Fibroblast of skin of left quadriceps (primary cell): ENCODE data around the gene STAC.
"Not testable (repeated sequence)": the region's sequence is repeated elsewhere in the genome, so short reads cannot be mapped to it uniquely, and the experiment has no call there.

ENCODE experiments used
- DNase-seq, 2 experiments: peaks; one replicate each; pipeline ENCODE4 v3.0.0-alpha.2; 2013; ENCODE audit warnings: low read depth in 2 of 2

The STAC gene

DNA sequence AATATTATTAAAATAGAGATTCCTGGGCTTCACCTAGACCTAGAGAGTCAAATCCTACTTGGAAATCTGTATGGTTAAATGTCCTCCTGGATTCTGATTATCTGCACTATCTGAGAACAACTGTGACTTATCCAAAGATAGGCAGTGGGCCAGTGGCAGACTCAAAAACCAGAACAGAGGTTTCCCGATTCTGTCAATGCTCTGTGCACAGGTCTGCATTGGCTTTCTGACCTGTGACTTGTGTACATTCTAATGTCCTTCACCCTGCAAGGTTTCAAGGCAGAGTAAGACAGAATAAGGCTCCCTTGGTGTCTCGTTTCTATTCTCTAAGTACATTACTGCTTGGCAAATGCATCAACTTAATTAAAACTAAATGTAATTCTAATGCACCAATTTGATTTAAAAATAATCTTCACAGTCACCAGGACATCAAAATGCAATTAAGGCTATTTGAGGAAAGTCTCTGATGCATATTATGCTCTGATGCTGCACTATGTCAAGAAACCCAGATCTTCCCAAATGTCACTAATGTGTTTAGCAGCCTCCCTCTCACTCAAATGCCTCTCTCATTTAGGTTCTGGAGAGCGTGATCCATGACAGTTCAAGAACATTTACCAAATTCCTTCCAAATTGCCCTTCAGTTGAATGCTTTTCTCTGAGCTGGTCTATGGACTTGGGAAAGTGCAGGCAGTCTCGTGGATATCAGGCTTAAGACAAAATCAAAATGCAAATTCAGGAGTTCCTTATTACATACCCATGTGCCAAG is 140.1 kb downstream of the STAC start:
- DNase-seq: no peak

DNA sequence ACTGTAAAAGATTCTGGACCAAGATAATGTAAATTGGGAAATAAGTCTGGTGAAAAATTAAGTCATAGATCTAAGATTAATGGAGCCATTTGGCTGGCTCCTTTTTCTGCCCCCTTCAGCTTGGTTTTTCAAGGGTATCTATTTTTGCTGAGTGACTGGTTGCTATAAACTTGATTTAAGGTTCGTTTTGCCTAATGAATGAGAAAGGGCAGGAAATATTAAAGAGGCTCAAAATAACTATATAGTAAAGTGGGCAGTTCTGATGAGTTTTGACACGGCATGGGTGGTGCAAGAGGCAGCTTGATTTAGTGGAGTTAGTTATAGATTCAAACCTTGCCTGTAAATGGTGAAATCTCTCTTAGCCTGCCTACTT is 140.7 kb downstream of the STAC start:
- DNase-seq: no peak

DNA sequence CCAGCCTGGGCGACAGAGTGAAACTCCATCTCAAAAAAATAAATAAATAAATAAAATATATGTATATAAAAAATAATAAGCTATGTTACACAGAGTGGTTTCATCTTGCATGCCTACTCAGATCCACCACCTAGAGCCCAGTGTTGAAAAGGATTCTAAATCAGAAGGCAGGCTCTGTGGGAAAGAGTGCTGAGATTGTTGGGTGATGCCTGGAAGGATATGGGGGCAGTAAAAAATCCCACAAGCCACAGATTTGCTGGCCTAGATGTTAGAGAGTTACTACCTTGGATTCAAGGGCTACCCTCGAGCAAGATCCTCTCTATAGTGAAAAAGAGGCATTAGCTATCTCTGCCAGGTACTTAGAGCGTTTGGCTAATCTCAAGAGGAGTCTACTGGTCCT is 144.3 kb downstream of the STAC start:
- no peak for DNase-seq

DNA sequence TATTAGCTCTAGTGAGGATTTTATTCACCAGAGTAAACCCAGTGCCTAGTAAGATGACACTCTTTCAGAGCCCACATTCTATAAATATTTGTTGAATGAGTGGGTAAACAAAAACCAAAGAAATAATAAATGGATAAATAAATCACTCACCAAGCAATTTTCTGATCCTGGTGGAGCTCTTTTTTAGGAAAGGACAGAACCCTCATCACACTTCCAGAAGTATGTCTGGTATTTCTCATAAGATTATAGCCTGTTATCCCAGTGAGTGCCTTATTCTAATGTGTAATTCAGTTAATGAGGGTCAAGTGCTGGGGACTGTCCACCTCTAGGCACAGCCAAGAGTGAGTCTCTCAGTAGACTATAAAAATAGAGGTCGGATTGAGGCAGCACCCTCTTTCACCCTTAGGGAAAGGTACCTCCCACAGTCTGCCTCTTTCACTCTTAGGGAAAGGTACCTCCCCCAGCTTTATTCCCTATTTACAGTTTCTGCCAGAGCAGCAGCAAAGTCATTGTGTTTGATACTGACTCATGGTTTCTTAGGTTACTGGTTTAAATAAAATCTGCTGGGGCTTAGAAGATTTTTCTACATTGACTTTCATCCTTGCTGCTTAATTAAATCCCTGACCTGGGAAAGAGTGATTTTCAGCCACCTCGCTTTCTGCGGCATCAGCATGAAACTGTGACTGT is 145.0 kb downstream of the STAC start:
- DNase-seq: peak; percentile 54 to 66

DNA sequence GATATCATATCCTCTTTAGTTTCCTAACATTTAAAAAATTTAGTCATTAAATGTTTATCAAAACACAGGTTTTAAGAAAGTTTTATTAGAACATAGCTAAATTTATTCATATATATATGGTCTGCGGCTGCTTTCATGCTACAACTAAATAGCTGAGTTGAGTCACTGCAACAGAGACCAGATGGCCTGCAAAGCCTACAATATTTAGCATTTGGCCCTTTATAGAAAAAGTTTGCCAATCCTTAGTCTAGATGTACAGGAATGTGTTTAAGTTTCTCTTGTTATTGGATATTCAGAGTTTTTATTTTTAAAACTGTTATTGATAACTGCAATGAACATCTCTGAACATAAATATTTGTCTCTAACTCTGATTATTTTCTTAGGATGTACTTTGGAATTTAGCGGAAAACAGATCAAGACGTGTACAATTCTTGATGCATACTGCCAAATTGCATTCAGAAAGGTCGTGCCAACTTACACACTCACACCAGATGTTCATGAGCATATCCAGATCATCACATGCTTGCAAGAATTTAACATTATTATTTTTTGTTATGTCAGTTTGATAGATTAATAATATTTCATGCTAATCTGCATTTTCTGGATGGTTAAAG is 157.9 kb downstream of the STAC start:
- DNase-seq: no peak

DNA sequence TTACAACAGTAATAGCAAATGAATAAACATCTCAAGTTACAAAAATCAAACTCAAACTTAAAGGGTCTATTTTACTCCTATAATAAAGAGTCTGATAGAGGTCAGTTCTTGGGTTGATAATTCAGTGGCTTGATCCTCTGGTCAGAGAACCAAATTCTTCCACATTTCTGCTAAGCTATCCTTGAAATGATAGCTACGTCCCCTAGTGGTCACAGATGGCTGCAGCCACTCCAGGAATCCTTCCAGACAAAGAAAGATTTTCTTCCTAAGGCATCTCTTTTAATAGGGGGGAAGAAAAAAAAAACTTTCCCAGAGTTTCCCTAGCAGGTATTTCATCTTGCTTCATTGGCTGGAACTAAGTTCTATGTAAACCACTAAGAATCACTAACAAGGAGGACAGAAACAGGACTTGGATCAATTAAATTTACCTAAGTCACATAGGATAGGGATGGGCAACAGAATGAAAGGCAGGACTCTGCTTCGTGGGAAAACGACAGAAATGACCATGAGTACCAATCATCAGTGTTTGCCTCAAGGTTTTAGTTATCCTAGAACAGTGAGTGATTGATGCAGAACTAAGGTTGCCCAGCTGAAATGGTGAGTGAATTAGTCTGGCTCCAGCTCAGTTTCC is 160.7 kb downstream of the STAC start:
- DNase-seq: no peak

DNA sequence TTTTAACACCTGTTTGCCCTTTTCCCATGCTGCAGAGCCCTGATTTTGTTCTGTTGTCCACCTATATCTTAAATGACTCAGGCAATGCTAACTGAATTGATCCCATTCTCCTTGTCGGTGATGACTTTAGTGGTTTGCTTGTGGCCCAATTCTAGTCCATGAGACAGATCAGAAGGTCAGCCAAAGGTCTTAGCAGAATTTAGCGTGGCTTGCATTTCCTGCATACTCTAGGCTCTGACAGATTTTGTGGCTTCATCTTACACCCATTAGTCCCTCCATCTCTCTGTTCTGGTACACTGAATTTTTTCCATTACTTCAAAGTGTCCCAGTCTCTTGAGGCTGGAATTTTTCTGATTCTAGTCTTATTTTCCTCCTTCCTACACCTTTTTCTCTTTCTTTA is 161.9 kb downstream of the STAC start:
- no peak for DNase-seq

DNA sequence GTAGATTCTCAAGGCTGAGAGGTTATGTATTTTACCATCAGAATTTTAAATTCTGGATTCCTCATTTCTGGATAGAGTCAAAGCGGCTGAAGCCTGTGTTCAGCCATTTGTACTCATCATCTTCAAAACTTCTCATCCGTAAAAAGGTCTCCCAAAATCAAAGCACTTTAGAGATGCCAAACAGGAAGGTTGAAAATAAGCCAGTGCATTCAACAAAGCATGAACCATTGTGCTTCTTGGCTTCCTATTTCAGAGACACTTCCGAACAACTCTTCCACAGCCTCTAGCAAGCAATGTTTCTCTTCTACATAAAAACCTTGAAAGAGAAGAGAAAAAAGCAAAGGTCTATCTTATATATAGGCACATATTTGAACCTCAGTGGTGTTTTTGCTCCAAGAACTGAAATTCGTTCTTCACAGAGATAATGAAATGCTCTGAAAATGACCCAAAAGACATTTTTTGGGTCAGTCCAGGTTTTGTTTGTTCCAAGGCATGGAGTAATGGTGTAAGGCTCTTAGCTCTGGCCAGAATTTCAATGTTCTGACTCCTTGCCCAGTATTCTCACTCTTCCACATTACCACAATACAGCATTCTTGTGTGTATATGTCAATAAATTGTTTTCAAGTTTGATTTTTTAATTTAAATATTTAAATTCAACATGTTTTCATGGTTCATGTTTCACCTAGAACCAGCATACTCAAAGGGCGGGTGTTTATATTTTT is 163.1 kb downstream of the STAC start:
- DNase-seq: no peak

DNA sequence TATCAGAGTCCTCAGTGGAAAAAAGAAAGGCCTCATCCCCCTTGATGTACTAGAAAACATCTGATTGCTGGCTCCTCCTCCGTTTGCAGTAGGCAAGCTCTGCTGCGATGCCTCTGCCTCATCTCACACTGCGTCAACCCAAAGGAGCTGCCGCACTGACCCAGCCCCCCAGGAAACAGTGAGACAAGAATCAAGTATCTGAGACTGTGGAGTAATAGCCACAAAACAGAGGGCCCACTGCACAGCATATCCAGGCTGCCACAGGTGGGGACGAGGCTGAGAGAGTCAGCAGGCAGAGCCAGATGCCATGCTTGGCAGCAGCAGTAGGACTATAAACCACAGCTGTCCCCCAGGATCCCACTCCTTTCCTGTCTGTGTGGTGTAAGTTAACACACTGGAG is 165.9 kb downstream of the STAC start:
- peak in 1 of 2 experiments; percentile 35 for DNase-seq

DNA sequence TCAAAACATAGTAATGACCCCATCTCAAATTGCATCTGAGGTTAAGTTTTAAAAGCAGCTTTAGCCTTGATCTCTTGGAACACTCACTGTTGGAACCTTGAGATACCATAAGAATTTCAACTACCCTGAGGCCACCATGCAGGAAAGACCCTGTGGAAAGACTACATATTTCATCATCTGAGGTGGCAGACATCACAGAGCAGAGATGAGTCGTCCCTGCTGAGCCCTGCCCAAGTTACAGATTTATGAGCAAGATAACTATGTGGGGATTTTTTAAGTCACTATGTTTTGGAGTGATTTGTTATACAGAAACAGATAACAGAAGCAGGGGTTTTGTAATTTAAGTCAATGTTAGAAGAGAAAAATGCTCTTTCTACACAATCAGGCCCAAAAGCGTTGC is 168.4 kb downstream of the STAC start:
- DNase-seq: no peak

DNA sequence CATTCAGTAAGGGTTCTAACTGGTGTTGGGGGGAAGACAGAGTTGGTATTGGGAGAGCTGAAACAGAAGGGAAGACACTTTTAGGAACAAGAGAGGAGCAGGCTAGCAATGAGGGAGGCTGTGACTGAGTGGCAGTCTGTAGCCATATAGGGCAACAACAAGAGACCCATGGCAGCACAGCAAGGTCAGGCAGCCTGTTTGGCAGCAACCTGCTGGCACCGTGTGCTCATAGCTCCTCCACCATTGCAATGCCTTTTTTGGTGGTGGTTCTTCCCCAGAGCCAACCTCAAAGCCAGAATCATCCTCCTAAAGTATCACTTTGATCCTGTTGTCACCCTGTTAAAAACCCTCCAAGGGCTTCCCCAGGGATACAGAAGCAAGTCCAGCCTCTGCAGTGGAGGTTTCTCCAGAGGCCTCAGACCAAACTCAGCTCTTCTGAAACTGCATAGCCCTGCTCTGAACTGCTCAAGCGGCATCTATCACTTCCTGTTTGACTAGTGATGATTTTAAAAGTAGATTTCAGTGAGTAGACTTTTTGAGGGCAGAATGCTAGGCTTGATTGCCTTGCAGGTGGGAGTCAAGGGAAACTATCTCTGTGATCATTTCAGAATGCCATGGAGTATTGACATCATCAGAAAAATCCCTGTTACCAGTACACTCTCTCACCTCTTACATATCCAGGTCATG is 176.9 kb downstream of the STAC start:
- DNase-seq: no peak

DNA sequence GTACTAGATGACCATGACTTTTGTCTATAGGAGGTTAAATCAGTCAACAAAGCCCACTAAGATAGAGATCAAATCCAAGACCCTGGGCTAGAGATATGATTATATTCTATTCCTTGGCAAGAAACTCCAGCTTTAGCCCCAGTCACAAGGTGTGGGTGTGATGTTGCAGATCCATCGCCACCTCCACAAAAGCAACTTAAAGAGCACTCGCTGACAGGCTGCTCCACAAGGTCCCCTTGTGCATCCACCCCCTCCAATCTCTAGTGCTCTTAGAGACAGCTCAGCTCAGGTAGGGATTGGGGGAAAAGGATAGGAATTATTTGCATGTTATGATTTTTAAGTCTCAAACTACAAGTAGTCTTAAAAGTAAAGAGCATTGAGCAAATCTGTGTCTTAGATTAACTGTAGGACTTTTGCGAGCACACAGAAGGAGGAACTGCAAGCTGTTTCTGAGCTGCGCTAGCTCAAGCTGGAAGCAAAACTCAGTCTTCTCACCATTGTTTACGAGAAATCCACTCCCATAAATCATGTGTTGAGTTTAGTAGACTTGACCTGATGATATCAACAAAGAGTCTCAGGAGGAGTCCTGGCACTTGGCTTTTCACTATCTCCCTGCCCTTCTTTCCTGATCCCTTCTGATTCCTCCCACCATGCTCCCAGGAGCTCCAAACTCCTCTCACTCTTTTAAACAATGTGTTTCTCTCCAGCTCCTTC is 177.6 kb downstream of the STAC start:
- no peak for DNase-seq

DNA sequence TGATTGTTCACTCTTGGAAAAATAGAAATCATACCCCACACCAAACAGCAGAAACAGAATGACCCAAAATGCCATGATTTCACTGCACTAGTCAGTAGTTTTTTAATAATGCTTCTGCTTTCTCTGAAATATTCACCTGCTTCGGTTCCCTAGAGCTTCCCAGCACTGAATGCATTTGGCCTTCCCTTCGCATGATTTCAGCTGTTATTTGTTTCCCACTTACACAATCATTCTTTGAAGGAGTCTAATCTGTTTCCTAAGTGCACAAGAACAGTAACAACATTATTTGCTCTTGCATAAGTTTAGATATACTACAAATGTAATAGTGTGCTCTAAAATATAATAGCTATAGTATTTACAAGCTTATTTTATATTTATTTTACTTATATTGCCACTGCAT is 178.7 kb downstream of the STAC start:
- no peak for DNase-seq

DNA sequence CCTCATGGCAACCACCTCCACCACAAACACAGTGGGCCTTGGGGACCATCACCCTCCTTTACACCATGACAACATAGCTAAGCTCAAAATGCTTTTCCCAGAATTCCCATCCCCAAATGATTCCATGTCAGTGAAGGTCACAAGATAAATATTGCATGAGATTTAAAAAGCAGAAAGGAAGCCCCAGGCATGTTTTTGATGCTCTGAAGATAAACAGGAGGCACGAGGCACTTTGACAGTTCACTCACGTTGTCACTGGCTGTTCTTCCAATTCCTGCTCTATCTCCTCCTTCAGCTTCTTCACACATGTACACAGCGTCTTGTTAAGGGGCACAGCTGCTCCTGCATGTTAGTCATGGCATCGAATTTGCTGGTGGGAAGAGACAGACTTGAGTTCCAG is 180.4 kb downstream of the STAC start:
- no peak for DNase-seq

DNA sequence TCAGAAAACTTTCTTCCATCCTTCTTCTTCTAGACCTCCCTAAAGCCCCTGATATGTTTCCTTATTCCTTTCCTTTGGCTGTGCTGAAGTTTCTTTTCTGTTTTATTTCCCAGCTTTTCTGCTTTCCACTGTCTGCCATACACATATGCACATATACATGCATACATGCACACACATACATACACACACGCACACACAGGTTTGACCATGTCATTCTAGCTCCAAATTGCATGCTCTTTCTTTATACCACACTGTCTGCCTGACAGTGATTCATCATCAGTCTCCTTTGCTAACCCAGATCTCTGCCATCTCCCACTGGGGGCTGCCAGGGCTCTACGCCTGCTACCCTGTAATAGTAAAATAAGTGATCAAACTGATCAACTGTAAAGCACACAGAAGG is 181.3 kb downstream of the STAC start:
- DNase-seq: no peak

DNA sequence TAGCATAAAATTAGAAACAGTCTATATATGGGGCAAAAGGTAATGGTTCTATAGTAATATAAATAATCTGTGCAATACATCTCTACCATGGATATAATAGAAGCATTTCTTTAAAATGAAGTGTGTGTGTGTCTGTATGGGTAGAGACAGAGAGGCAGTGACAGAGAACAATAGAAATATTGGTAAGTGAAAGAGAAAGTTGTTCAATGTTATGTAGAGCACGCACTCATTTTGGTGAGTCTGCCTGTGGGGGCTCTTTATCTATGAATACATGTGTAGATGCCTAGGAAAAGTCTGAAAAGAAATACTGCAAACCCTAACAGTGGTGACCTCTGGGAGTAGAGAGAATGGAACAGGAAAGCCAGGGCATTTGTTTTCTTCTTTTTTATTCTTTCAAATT is 182.6 kb downstream of the STAC start:
- DNase-seq: no peak

DNA sequence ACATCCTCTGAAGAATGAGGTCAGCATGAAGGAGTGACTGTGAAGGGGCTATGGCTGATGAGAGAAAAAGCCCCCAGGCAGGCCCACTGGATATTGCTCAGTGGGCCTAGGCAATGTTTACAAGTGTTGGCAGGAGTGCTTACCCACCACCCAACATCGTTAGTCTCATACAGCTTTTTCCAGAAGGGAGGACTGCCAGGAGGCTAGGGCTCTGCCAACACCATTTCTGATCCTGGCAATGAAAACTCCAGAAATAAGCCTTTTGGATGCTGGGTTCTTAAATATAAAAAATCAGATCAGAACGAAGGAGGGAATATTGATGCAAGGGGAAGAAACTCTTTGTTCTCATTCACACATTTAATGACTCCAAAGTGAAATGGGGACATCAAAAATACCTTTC is 194.9 kb downstream of the STAC start:
- no peak for DNase-seq

DNA sequence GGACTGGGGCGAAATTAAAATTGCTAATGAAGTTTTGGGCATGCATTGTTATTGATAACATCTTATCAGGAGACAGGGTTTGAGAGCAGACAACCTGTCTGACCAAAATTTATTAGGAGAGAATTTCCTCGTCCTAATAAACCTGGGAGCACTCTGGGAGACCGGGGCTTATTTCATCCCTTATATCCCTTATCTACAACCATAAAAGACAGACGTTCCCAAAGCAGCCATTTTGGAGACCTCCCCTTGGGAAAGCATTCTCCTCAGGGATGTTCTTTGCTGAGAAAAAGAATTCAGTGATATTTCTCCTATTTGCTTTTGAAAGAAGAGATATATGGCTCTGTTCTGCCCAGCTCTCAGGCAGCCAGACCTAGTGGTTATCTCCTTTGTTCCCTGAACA is 198.1 kb downstream of the STAC start:
- DNase-seq: not testable (repeated sequence)

DNA sequence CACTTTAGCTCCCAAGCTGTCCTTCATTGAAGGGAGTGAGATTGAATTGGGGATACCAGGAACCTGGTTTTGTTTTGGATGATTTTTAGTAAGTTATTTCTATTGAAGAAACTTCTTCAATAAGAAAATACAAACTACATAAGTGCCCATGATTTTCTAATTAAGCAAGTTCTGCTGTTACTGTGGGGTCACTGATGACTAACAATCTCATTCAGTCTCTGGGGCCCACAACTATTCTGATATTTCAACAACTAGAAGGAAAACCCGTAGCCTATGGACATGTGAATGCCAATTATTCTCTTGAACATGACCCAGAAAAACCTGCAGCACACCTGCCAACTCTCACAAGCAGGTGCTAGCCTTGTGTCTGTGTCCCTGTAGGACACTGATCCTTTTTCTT is 199.4 kb downstream of the STAC start:
- peak in 1 of 2 experiments; percentile 2 for DNase-seq

DNA sequence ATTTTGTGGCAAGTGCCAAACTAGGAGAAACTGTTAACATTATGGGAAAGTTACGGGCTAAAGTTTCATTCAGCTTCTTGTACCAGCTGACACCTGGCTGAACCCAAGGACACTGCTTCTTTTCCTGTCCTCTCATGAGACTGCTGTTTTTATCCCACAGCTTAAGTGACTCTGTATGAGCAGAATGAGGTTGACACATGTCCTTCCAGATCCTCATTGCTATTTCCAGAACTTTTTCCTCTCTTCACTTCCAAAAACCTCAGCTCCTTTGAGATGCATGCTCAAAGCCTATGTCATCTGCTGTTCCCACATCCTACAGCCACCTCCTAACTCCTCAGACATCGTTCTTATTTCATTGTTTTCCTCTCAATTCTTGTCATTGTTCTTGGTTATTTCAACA is 200.4 kb downstream of the STAC start:
- DNase-seq: no peak

DNA sequence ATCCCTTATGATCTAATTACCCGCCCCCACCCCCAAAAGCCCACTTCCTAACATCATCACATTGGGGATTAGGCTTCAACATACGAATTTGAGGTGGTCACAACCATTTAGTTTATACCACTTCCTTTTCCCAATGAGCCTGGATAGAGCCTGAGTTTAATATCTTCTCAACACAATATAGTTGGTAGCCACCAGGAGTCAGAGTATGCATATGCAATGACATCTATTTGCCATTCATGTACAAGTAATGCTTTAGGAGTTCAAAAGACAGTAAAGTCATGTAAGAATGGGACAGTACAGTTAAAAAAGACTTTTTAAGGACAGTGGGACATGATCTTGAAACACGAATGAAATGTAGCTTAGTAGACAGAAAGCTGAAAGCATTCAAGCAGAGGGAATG is 211.7 kb downstream of the STAC start:
- DNase-seq: peak in 1 of 2 experiments; percentile 6
